Fibroblast of skin of left biceps (primary cell): Measurements from ENCODE around the gene FANCE.
"Not testable (repeated sequence)": the region's sequence is repeated elsewhere in the genome, so short reads cannot be mapped to it uniquely, and the experiment has no call there.

Experiments
- DNase-seq, 2 experiments: peaks; one replicate each; pipeline ENCODE4 v3.0.0-alpha.2; 2013; ENCODE audit warnings: low read depth in 2 of 2

The FANCE gene

DNA sequence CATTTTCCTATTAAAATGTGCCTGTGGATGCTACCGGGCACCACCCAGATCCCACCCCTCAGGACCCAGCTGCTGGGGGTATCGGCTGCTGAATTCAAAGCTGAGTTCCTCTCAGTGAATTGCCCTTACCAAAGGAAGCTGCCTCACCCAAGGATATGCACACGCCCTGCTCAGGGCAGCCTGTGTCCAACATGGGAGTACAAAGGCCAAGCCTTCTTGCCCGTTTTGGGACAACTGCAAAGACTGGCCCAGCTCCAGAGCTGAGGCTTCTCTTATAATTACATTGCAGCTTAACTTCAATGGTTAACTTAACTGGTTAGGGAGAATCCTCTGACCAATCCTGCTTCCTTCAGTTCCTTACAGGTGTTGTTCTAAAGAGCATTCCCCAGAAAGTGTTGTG, 19.8 kb upstream of the FANCE start:
- DNase-seq, result no peak

DNA sequence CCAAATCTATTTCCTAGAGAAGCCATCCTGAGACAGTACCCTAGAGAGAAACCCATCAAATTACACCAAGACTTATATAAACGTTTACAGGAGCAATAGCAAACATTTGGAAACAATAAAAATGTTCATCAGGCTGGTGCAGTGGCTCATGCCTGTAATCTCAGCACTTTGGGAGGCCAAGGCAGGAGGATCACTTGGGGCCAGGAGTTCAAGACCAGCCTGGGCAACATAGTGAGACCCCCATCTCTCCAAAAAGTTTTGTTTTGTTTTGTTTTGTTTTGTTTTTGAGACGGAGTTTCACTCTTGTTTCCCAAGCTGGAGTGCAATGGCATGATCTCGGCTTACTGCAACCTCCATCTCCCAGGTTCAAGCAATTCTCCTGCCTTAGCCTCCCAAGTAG, 19.4 kb upstream of the FANCE start:
- DNase-seq, result not testable (repeated sequence)

DNA sequence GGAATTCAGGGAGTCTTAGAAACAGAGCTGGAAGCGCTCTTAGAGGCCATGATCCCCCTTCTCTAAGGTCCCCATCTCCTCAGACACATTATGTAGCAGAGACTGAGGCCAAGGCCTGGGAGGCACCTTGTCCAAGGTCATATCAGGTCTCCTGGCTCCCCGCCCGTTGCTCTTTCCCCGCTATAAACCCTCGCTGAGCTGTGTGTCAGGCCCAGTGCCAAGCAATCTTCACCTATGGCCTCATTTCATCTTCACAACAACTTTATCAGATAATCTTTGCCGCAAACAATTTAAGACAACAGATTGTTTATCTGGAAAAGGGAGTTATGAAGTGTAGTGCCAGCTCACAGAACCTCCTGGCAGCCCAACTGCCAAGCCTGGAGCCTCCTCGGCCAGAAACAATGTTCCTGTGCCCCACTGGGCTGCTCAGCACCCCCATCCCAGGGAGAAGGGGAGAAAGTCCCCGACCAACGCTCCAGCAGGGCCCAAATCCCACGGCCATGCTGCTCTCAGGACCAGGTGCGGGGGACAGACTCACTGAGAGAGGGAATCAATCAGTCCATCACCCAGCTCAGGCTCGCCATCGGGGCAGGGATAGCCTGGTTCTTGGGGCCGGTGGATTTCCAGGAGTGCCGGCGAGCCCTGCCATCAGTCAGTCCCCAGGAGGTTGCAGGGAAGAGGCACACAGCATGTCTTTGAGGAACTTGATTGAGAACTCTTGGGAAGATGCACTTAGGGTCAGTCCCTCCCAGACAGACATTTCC, 16.9 kb upstream of the FANCE start:
- DNase-seq, result no peak

DNA sequence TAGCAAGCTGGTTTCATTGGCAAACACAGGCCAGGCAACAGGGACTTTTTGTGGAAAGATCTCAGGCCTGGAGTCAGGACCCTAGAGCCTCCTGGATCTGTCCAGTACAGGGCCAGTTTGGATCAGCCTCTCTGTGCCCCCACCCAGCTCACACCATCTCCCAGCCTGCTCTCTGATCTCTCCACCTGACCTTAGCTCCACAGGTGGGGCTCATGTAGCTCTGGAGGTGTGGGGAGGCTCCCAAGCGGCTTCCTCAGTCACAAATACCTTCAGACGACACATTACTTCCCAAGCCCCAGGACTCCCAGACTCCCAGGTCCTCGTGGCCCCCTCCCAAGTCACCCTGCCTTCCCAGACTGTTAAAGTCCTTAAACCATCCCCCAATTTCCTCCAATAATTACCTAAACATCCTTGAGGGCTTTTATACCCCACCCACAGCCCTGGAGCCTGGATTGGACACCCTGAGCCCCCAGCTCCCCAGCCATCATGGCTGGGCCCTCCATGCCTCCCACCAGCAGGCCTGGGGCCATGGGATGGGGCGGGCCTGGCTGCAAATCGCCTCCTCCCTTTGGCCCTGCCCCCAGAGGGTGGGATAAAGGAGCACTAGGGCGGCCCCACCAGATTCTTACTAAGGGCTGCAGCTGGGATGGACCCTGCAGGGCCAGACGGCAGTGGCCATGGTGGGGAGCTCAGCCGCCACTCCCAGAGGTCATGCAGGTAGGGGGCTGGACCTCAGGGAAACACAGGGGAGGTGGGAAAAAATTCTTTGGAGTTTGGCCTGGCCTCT, 15.9 kb upstream of the FANCE start:
- no peak for DNase-seq

DNA sequence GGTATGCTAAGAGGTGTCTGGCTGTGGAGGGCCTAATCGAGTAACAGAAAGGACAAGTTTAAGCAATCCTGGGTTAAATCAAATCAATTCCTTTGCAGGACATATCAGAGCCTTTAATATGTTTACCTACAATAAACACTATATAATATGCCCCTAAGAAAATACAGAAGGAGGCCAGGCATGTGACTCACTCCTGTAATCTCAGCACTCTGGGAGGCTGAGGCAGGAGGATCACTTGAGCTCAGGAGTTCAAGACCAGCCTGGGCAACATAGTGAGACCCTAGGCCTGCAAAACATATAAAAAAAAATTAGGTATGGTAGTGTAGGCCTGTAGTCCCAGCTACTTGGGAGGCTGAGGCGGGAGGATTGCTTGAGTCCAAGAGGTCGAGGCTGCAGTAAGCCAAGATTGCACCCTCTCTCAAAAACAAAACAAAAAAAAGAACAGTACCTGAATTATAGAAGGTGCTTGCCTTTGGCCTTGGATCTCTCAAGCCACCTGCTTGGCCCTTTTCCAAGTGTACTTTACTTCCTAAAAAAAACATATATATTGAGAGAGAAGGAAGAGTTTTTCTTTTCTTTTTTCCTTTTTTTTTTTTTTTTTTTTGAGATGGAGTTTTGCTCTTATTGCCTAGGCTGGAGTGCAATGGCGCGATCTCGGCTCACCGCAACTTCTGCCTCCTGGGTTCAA, 13.6 kb upstream of the FANCE start:
- not testable (repeated sequence) for DNase-seq

DNA sequence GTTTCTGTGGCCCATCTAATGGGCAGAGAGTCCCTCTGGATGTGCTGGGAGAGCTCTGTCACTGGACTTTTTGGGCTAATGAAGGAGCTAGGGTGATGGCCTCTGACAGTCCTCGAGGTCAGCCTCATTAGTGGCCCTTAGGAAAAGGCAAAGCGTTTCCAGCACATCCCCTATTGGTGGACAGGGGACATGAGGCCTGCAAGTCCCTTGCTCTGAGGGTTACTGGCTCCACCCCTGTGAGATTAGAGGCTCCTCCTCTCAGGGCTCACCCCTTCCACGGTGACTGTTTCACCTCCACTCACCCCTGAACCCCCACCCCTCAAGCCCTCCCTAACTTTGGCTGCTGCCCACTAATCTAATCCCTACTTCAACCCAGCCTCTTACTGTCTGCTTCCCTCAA, 12.8 kb upstream of the FANCE start:
- DNase-seq, result no peak

DNA sequence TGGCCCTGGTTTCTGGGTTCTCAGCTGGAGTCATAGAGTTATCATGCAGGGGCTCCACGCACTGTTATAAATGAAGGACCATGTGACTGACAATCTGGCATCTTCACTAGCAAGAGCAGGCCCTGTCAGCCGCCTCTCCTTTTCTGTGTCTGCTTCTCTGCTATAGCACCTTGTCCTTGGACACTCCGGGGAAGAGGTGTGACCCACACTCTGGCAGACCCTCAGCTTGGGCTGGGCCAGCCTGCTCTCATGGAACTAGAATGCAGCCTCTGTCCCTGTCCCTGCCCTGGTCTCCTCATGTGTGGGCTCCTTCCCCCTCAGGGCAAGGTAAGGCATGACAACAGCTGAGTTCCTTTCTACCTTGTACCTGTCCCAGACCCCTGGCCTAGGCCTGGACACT, 10.9 kb upstream of the FANCE start:
- DNase-seq, result no peak

DNA sequence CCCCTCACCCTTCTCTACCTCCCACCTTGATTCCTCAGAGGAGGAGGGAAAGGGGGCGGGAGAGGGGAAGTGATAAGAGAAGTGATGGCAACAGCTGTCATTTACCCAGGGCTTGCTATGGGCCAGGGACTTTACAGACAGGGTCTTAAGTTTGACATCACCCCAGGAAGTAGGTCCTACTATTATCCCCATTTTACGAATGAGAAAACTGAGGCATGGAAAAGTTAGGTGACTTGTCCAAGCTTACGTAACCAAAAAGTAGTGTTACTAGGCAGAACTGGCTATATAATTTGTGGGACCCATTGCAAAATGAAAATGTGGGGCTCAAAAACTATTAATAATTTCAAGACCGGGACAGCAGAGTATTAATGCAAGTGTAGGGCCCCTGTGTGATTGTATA, 10.5 kb upstream of the FANCE start:
- DNase-seq, result no peak

DNA sequence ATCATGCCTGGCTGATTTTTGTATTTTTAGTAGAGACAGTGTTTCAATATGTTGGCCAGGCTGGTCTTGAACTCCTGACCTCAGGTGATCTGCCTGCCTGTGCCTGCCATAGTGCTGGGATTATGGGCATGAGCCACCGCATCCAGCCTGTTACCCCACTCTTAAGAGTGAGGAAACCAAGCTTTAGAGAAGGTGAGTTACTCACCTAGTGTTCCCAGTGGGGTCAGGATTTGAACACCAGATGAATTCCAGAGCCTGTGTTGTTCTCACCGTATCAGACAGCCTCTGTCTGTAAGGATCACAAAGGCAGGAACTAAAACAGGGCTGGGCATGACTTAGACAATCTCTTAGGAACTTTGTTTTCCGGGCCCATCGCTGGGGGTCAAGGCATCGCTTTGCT, 9.4 kb upstream of the FANCE start:
- no peak for DNase-seq

DNA sequence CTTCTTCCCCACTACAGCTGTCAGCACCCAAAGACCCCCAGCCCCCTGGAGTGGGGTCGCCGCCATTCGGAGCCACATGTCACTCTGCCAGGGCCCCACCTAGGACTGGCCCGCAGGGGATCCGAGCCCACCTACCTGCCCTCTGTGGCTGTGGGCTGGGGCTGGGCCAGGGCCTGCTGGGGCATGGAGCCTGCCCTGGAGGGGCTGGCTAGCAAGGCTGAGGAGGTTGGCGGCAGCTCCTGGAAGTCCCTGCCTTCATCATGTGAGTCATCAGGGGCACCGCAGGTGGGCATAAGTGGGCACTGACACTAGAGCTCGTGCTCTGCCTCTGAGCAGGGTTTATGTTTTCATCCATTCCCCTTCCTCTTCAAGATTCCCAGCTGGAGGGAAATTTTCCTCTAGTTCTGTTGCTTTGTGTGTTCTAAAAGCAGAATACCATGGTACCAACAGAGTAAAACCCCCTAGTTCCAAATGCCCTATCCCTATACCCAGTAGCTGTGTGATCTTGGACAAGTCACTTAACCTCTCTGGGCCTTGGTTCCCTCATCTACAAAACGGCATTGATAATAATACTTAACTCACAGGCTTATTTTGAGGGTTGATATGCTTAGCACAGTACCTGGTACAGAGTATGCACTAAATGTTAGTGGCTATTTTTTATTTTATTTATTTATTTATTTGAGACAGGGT, 8.7 kb upstream of the FANCE start:
- no peak for DNase-seq

DNA sequence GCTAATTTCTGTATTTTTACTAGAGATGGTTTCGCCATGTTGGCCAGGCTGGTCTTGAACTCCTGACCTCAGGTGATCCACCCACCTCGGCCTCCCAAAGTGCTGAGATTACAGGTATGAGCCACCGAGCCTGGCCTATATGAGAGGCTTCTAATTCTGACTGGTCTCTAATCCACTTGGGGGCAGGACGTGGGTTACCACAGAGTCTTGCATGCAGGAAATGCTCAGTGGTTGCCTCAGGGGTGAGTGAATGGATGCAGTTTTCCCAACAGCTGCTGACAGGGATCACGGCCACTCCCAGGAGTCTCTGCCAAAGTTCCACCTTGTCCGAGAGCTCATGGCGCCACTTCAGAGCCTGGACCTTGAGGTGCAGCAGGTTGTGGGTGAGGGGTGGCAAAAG, 6.4 kb upstream of the FANCE start:
- DNase-seq, result no peak

DNA sequence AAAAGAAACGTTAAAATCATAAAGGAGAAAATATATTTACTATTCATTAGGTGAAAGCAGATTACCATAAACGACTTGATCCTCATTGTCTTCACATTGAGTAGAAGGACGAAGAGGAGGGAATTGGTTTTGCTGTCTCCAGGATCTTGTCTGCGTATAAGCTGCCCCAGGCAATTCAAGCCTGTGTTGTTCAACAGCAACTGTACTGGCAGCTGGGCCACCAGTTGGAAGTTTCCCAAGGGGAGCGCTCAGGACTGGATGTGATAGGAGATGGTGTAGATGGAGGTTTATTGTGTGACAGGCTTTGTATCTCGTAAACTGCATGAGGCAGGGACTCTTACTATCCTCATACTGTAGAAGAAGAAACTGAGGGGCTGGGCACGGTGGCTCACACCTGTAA, 3.9 kb upstream of the FANCE start:
- no peak for DNase-seq

DNA sequence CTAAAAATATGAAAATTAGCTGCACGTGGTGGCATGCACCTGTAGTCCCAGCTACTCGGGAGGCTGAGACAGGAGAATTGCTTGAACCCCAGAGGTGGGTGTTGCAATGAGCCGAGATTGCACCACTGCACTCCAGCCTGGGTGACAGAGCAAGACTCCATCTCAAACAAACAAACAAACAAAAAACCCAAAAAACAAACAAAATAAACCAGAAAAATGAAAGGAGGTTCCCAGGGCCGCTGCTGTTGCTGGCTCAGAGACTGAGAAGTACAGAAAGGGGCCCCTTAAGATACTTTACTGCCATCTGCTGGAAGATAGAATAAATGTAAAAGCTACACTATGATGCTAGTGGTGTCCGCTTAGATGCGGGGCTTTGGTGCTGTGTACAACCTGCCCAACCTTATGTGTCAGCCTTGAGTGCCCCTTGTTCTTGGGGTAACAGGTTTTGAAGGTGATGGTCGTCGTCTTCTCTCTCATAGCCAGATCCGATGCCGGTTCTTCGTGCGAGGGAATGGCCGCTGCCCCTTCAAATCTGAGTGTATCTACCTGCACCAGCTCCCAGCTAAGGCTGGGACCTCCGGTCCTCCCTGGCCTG, 2.8 kb upstream of the FANCE start:
- DNase-seq, result no peak

DNA sequence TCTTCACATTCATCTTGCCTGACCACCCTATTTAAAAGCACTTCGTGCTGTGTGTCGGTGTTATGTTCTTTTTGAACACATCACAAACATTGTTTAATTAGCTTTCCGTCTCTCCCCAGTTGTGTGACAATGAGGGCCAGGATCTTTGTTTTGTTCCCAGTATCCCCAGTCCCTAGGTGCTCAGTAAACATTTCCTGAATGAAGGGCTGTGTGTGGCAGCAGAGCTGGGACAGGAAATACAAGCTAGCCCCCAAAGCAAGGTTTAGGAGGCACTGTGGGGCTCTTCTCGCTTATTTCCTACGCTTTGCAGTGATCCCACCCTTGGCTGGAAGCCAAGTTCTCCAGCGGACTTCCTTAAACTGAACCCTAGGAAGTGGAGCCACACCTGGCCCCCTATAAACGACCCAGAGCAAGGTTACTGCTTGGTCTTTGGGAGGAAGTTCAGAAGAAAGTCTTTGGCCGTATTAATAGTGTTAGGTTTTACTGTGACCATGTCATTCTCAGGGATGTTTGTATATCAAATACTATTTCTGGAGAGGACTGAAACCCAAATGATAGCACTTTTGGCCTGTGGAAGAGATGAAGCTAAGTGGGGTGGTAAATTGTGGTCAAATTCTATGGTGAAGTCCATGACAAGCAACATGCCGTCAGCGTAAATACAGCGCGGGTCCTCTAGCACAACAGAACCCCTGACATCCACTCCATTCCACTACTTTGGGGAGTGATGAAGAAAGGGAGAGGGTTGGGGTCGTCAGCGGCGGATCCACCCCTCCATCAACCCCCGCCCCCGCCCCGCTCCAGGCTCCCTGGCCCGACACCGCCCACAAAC, 570 bp upstream of the FANCE start:
- no peak for DNase-seq

DNA sequence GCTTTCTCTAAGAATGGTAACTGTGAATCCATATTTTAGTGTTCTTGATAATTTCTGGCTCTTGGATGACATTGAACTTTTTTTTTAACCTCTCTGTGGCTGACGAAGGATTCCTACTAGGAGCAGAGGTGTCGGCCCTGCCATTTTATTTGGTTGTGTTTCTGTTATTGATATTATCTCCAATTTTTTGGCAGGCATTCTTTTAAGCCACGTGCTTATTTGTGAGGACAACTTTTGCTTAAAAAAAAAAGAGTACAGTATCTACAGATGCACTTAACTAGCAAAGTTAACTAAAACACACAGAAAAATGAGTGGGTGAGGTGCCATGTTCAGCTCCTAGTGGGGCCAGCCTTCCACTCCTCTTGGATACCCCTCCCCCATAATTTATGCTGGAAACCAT, 1.1 kb downstream of the FANCE start:
- DNase-seq, result no peak

DNA sequence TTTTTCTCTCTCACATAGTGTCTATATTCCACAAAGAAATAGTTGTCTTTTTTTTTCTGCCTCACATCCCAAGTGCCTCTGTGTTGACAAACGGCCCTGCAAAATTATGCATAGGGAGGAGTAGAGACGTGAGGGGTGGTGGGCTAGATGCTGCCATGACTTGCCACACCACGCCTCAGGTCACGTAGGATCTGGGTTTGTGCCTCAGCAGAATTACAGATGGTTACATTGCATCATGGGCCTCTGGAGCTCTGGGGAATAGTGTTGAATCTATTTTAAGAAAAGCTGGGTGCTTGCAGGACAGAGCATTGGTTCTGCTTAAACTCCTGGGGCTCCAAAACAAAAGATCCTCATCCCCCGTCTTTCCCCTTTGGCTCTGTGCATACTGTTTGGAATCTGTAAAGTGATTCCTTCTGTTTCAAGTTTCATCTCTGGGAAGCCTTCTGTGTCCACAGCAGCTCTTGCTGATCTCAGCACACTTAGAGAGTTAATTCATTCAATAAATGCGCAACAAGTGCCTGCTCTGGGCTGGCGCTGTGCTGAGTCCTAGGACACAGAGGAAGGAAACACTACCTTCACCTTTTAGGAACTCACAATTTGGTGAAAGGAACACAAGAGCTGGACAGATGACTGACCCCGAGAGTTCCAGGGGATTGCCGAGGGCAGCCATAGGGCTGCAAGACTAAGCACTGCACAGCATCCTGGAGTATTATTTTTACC, 2.4 kb downstream of the FANCE start:
- no peak for DNase-seq

DNA sequence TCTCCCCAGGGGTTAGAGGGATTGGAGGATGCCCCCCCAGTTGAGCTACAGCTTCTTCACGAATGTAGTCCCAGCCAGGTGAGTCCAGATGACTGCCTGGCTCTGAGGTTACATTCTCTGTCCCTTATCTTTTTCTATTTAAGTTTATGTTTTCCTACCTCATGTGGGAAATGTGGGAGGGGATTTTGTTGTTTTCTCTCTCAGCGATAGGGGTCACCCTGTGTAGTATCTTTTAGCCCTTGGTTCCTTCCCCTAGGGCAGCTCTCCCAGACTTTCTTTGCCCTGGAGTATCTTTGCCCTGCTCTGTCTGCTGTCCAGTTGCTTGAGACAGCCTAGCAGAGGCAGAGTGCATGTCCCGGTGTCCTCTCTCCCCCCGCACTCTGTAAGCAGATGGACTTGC, 5.8 kb downstream of the FANCE start:
- DNase-seq, result no peak

DNA sequence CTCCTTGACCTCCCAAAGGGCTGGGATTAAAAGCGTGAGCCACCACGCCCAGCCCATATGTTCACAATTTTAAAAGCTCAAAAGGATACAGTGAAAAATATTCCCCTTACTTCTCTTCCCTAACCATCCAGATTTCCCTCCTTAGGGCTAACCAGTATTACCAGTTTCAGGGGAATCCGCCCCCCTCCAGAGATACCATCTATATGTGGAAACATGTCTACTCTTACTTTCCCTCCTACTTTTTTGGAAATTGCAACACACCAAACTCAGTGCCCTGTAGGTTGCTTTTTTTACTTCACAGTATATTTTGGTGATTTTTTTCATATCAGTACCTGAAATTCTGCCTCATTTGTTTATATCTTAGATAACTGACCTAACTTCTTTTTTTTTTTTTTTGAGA, 9.1 kb downstream of the FANCE start:
- no peak for DNase-seq

DNA sequence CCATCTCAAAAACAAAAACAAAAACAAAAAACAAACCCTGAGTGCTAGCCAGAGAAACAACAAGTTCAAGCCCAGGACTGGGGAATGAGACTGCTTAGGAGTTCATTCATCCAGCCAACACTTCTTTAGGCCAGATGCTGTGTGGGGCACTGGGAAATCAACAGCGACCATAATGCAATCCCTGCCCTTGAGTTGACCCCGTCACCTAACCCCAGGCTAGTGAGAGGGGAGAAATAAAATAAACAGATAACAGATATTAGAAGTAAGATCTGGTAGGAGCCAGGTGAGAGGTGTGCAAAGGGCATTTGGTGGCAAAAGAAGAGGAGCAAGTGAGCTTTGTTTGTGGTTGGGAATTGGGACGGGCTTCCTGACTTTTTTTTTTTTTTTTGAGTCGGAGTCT, 11.2 kb downstream of the FANCE start:
- no peak for DNase-seq

DNA sequence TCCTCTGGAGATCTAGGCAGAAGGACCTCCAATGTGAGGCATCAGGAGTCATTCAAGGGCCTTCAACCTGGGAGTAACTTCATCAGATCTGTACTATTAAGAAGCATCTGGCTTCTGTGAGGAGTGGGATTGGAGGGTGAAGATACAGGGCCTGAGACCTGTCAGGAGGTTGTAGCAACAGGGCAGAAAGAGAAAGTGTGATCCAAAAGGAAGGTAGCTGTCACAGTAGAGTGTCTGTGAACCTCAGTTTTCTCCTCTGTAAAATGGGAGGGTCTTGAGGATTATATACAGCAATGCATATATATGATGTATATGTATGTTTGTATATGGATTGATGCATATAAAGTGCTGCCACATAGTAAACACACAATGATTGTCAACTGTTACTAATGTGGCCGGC, 13.5 kb downstream of the FANCE start:
- DNase-seq, result no peak
